ENCODE results near the gene CTSH.

Gene CTSH

GRCh38 chr15:78977591-78978347, 32.9 kb upstream of the CTSH start:
- no peak for DNase-seq (ENCODE audit: low spot score)

GRCh38 chr15:78977091-78977571, 32.3 kb upstream of the CTSH start:
- no peak for DNase-seq (ENCODE audit: low spot score)

GRCh38 chr15:78976691-78977090, 31.8 kb upstream of the CTSH start:
- no peak for DNase-seq (ENCODE audit: low spot score)

GRCh38 chr15:78974272-78974918, 29.5 kb upstream of the CTSH start:
- DNase-seq (ENCODE audit: low spot score): no peak

- DNase-seq (ENCODE audit: low spot score): no peak
Observed at GRCh38 chr15:78969687-78970349, 25.0 kb upstream of the CTSH start.

GRCh38 chr15:78968539-78969271, 23.9 kb upstream of the CTSH start:
- DNase-seq (ENCODE audit: low spot score): no peak

GRCh38 chr15:78968114-78968513, 23.3 kb upstream of the CTSH start:
- no peak for DNase-seq (ENCODE audit: low spot score)

GRCh38 chr15:78960308-78960707, 15.5 kb upstream of the CTSH start:
- no peak for DNase-seq (ENCODE audit: low spot score)

- DNase-seq (ENCODE audit: low spot score): no peak
Observed at GRCh38 chr15:78959360-78959759, 14.5 kb upstream of the CTSH start.

GRCh38 chr15:78957416-78958093, 12.7 kb upstream of the CTSH start:
- no peak for DNase-seq (ENCODE audit: low spot score)

- DNase-seq (ENCODE audit: low spot score): no peak
Observed at GRCh38 chr15:78956937-78957336, 12.1 kb upstream of the CTSH start.

- DNase-seq (ENCODE audit: low spot score): no peak
Observed at GRCh38 chr15:78955355-78955754, 10.5 kb upstream of the CTSH start.

GRCh38 chr15:78951841-78952238, 7.0 kb upstream of the CTSH start:
- no peak for DNase-seq (ENCODE audit: low spot score)

GRCh38 chr15:78950902-78951840, 6.3 kb upstream of the CTSH start:
- peak; percentile 61 for DNase-seq (ENCODE audit: low spot score)

- DNase-seq (ENCODE audit: low spot score): no peak
Observed at GRCh38 chr15:78950343-78950742, 5.5 kb upstream of the CTSH start.

GRCh38 chr15:78949461-78949860, 4.6 kb upstream of the CTSH start:
- no peak for DNase-seq (ENCODE audit: low spot score)

GRCh38 chr15:78947506-78947905, 2.7 kb upstream of the CTSH start:
- no peak for DNase-seq (ENCODE audit: low spot score)

- no peak for DNase-seq (ENCODE audit: low spot score)
Observed at GRCh38 chr15:78946493-78946892, 1.6 kb upstream of the CTSH start.

- no peak for DNase-seq (ENCODE audit: low spot score)
Observed at GRCh38 chr15:78944202-78944625, 632 bp downstream of the CTSH start.

GRCh38 chr15:78943692-78944091, 1.2 kb downstream of the CTSH start:
- DNase-seq (ENCODE audit: low spot score): no peak

GRCh38 chr15:78942741-78943140, 2.1 kb downstream of the CTSH start:
- DNase-seq (ENCODE audit: low spot score): no peak
